Epithelial cell of esophagus (primary cell): ENCODE measurements around the gene KLHDC10.
A peak's percentile ranks its signal among the peaks of the same experiment; 100 is the strongest.
"Not testable (repeated sequence)": the region's sequence is repeated elsewhere in the genome, so short reads cannot be mapped to it uniquely, and the experiment has no call there.

ENCODE experiments used
- DNase-seq: peaks from one replicate; pipeline ENCODE4 v3.0.0; 2010; ENCODE audit warnings: low read depth
- H3K4me3 ChIP-seq: 2 replicates; pipeline ENCODE4 v1.5.1; 2011; ENCODE audit warnings: mild to moderate bottlenecking, low read length, control low read depth
- TF ChIP-seq, protein P1 (sequence below): IDR thresholded peaks from 2 replicates; pipeline ENCODE4 v1.5.1; 2011; ENCODE audit warnings: low read depth, mild to moderate bottlenecking, low read length, control low read depth, inconsistent platforms; ENCODE audit not compliant: insufficient read depth; ENCODE audit errors: missing control alignments

The KLHDC10 gene

GRCh38 chr7:130112662-130113425 lies 42.5 kb downstream of the KLHDC10 start:
- no peak for DNase-seq
- H3K4me3 ChIP-seq = no peak overlapping the region
- TF ChIP-seq, protein P1, sequence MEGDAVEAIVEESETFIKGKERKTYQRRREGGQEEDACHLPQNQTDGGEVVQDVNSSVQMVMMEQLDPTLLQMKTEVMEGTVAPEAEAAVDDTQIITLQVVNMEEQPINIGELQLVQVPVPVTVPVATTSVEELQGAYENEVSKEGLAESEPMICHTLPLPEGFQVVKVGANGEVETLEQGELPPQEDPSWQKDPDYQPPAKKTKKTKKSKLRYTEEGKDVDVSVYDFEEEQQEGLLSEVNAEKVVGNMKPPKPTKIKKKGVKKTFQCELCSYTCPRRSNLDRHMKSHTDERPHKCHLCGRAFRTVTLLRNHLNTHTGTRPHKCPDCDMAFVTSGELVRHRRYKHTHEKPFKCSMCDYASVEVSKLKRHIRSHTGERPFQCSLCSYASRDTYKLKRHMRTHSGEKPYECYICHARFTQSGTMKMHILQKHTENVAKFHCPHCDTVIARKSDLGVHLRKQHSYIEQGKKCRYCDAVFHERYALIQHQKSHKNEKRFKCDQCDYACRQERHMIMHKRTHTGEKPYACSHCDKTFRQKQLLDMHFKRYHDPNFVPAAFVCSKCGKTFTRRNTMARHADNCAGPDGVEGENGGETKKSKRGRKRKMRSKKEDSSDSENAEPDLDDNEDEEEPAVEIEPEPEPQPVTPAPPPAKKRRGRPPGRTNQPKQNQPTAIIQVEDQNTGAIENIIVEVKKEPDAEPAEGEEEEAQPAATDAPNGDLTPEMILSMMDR = no peak

- H3K4me3 ChIP-seq, DNase-seq: not testable (repeated sequence)
Observed at GRCh38 chr7:130113426-130113805, 43.1 kb downstream of the KLHDC10 start.

- TF ChIP-seq, protein P1 = no peak
- H3K4me3 ChIP-seq = no peak overlapping the region
- no peak for DNase-seq
Observed at GRCh38 chr7:130113887-130114286, 43.6 kb downstream of the KLHDC10 start.

- TF ChIP-seq, protein P1 = no peak
- no peak for DNase-seq
- no peak overlapping the region for H3K4me3 ChIP-seq
Observed at GRCh38 chr7:130114374-130114773, 44.0 kb downstream of the KLHDC10 start.

DNA sequence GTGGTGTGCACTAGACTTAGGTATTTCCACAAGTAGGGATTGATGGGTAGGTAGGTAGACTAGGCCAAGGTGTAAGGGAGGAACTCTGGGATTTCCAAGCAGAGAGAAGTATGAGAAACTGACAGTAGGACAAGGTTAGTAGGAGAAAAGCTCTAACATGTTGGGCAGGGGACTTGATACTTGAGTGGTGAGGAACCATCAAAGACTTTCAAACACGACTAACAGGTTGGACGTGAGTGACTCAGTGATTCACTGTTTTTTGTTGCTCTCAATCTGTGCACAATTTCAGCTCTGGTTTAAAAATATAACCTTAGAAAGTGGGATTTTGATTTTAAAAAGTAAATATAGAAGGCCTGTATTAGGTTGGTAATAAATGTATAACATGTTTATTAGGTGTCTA lies 44.4 kb downstream of the KLHDC10 start:
- peak; percentile 88 for DNase-seq
- H3K4me3 ChIP-seq = no peak overlapping the region
- TF ChIP-seq, protein P1 = no peak

- TF ChIP-seq, protein P1 = no peak
- no peak for DNase-seq
- no peak overlapping the region for H3K4me3 ChIP-seq
Observed at GRCh38 chr7:130118294-130118693, 48.0 kb downstream of the KLHDC10 start.

DNA sequence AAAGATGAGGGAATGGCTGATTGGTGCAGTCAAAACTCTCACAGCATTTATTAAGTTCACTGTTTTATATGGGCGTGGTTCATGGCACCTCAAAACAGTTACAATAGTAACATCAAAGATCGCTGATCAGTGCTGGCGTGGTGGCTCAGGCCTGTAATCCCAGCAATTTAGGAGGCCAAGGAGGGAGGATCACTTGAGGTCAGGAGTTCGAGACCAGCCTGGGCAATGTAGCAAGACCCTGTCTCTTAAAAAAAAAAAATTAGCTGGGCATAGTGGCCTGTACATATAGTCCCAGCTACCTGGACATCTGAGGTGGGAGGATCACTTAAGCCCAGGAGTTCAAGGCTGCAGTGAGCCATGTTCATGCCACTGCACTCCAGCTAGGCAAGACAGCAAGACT lies 48.5 kb downstream of the KLHDC10 start:
- no peak for DNase-seq
- no peak overlapping the region for H3K4me3 ChIP-seq
- TF ChIP-seq, protein P1 = no peak
